Glutamatergic neuron (in vitro differentiated cells): ENCODE results near the gene TSPYL4. TPM values are rescaled to one million over a fixed set of nuclear protein-coding genes. Genes with fewer than 3 reads are reported as not detected.

Experiments
- DNase-seq: peaks from one replicate; pipeline ENCODE4 v3.0.0; 2022
- H3K27ac Mint-ChIP-seq: one replicate; pipeline ENCODE4 v1.8.0; 2020; ENCODE audit warnings: mild to moderate bottlenecking, mixed read lengths, inconsistent platforms; ENCODE audit not compliant: unreplicated experiment
- H3K27me3 Mint-ChIP-seq: one replicate; pipeline ENCODE4 v1.8.0; 2020; ENCODE audit warnings: mild to moderate bottlenecking, moderate library complexity, mixed read lengths, inconsistent platforms; ENCODE audit not compliant: unreplicated experiment
- H3K36me3 Mint-ChIP-seq: one replicate; pipeline ENCODE4 v1.8.0; 2020; ENCODE audit warnings: mild to moderate bottlenecking, mixed read lengths, inconsistent platforms; ENCODE audit not compliant: unreplicated experiment
- H3K4me1 Mint-ChIP-seq: one replicate; pipeline ENCODE4 v1.8.0; 2020; ENCODE audit warnings: mild to moderate bottlenecking, low read depth, mixed read lengths, inconsistent platforms; ENCODE audit not compliant: unreplicated experiment
- H3K4me3 Mint-ChIP-seq: one replicate; pipeline ENCODE4 v1.8.0; 2020; ENCODE audit warnings: mild to moderate bottlenecking, mixed read lengths, inconsistent platforms; ENCODE audit not compliant: unreplicated experiment
- H3K9me3 Mint-ChIP-seq: one replicate; pipeline ENCODE4 v1.8.0; 2020; ENCODE audit warnings: mild to moderate bottlenecking, moderate library complexity, mixed read lengths, inconsistent platforms; ENCODE audit not compliant: unreplicated experiment
- CTCF ChIP-seq: fragments of 200-600 bp; sonication (generic); IDR thresholded peaks from one replicate; pipeline ENCODE4 v1.5.0; 2021; ENCODE audit not compliant: partially characterized antibody, unreplicated experiment
- total RNA-seq: library from RNA; stranded (reverse); fragmentation: NEBNext Ultra II Directional; extraction: Animal tissue kit (Norgen Biotek cat#: 25700); gene quantifications from one replicate; pipeline ENCODE4 v1.2.1, GENCODE V29; 2021; ENCODE audit not compliant: unreplicated experiment

TSPYL4 gene
- total RNA-seq, 1 donor from 2014 or later, result 81.3 TPM

GRCh38 chr6:116254297-116255056 is 602 bp upstream of the TSPYL4 start:
- Mint-ChIP-seq H3K36me3 (peaks cover 4% of the 10 kb centered on the region), H3K27ac (no peak overlapping the region), H3K4me3 (no peak overlapping the region), H3K27me3 (peaks cover 1% of the 10 kb centered on the region), H3K4me1 (peaks cover 26% of the 10 kb centered on the region), H3K9me3 (peaks cover 4% of the 10 kb centered on the region)
- no peak for TF ChIP-seq CTCF
- no peak for DNase-seq

GRCh38 chr6:116253188-116253504 is 729 bp downstream of the TSPYL4 start:
- no peak for DNase-seq
- no peak for TF ChIP-seq CTCF
- peaks cover 1% of the 10 kb centered on the region for H3K27me3 Mint-ChIP-seq

GRCh38 chr6:116251568-116252384 is 2.1 kb downstream of the TSPYL4 start:
- peaks cover 34% of the 10 kb centered on the region for H3K4me1 Mint-ChIP-seq
- no peak for TF ChIP-seq CTCF
- peak overlapping the region; percentile 63 for H3K27ac Mint-ChIP-seq
- DNase-seq, result no peak
- no peak overlapping the region for H3K4me3 Mint-ChIP-seq
- H3K27me3 Mint-ChIP-seq, result peaks cover 1% of the 10 kb centered on the region
- peaks cover 4% of the 10 kb centered on the region for H3K36me3 Mint-ChIP-seq
- peaks cover 4% of the 10 kb centered on the region for H3K9me3 Mint-ChIP-seq

More at GRCh38 chr6:116253188-116253504, 729 bp downstream of the TSPYL4 start:
- H3K4me1 Mint-ChIP-seq, result peaks cover 33% of the 10 kb centered on the region
- H3K4me3 Mint-ChIP-seq, result no peak overlapping the region
- H3K36me3 Mint-ChIP-seq, result peaks cover 4% of the 10 kb centered on the region
- H3K27ac Mint-ChIP-seq, result no peak overlapping the region
- peaks cover 4% of the 10 kb centered on the region for H3K9me3 Mint-ChIP-seq

- peaks cover 1% of the 10 kb centered on the region for H3K27me3 Mint-ChIP-seq
- H3K9me3 Mint-ChIP-seq, result peaks cover 4% of the 10 kb centered on the region
- H3K4me1 Mint-ChIP-seq, result peaks cover 34% of the 10 kb centered on the region
- TF ChIP-seq CTCF, result no peak
- peak overlapping the region; percentile 80 for H3K4me3 Mint-ChIP-seq
- H3K36me3 Mint-ChIP-seq, result peaks cover 4% of the 10 kb centered on the region
- no peak for DNase-seq
- peak overlapping the region; percentile 6 for H3K27ac Mint-ChIP-seq
These were observed 5.3 kb downstream of the TSPYL4 start for GRCh38 chr6:116248577-116248976.

- no peak for TF ChIP-seq CTCF
- Mint-ChIP-seq H3K27me3 (no peaks in the 10 kb centered on the region), H3K36me3 (peaks cover 2% of the 10 kb centered on the region), H3K4me1 (peaks cover 29% of the 10 kb centered on the region), H3K27ac (no peak overlapping the region), H3K4me3 (no peak overlapping the region), H3K9me3 (peaks cover 2% of the 10 kb centered on the region)
- no peak for DNase-seq
These were observed 6.6 kb downstream of the TSPYL4 start for GRCh38 chr6:116247285-116247684.
